ENCODE measurements around the gene ANKMY1. TPM values are rescaled to one million over a fixed set of nuclear protein-coding genes. Genes with fewer than 3 reads are reported as not detected.

ANKMY1 gene
- total and polyA plus RNA-seq, 2 donors, result 6.6 to 10.3 TPM

- peak overlapping the region in 1 of 2 donors; percentile 10 for H3K27ac ChIP-seq (ENCODE audit: low read depth in 1 of 2, low read length in 1 of 2)
- 85% methylated on average over 22 of the region's 22 CpGs for WGBS
These were observed 100.4 kb downstream of the ANKMY1 start for GRCh38 chr2:240457223-240458043.

GRCh38 chr2:240456447-240457222 lies 101.2 kb downstream of the ANKMY1 start:
- H3K27ac ChIP-seq (ENCODE audit: low read depth in 1 of 2, low read length in 1 of 2), result no peak overlapping the region
- WGBS, result 78% methylated on average over 17 of the region's 17 CpGs
- no peak overlapping the region for H3K4me3 ChIP-seq (ENCODE audit: low read length in 2 of 2)
- peaks cover 0 to 6% of the 10 kb centered on the region in 2 donors for H3K4me1 ChIP-seq (ENCODE audit: control insufficient read depth in 2 of 2, insufficient read depth in 2 of 2, low read length in 2 of 2)
- DNase-seq (ENCODE audit: low read depth in 6 of 9, low spot score in 9 of 9), result no peak
- H3K9me3 ChIP-seq (ENCODE audit: control insufficient read depth in 2 of 2, insufficient read depth in 1 of 2, low read length in 1 of 2), result no peaks in the 10 kb centered on the region
- no peaks in the 10 kb centered on the region for H3K36me3 ChIP-seq (ENCODE audit: control insufficient read depth in 2 of 2, insufficient read depth in 2 of 2, low read length in 1 of 2)
- peaks cover 48 to 68% of the 10 kb centered on the region in 2 donors for H3K27me3 ChIP-seq (ENCODE audit: control insufficient read depth in 2 of 2, insufficient read depth in 1 of 2, low read length in 1 of 2)

More at GRCh38 chr2:240457223-240458043, 100.4 kb downstream of the ANKMY1 start:
- no peaks in the 10 kb centered on the region for H3K9me3 ChIP-seq (ENCODE audit: control insufficient read depth in 2 of 2, insufficient read depth in 1 of 2, low read length in 1 of 2)
- no peak for DNase-seq (ENCODE audit: low read depth in 6 of 9, low spot score in 9 of 9)
- no peak overlapping the region for H3K4me3 ChIP-seq (ENCODE audit: low read length in 2 of 2)
- H3K27me3 ChIP-seq (ENCODE audit: control insufficient read depth in 2 of 2, insufficient read depth in 1 of 2, low read length in 1 of 2), result peaks cover 40 to 60% of the 10 kb centered on the region in 2 donors
- H3K36me3 ChIP-seq (ENCODE audit: control insufficient read depth in 2 of 2, insufficient read depth in 2 of 2, low read length in 1 of 2), result no peaks in the 10 kb centered on the region
- H3K4me1 ChIP-seq (ENCODE audit: control insufficient read depth in 2 of 2, insufficient read depth in 2 of 2, low read length in 2 of 2), result no peaks in the 10 kb centered on the region

- H3K9me3 ChIP-seq (ENCODE audit: control insufficient read depth in 2 of 2, insufficient read depth in 1 of 2, low read length in 1 of 2), result no peaks in the 10 kb centered on the region
- no peak overlapping the region for H3K27ac ChIP-seq (ENCODE audit: low read depth in 1 of 2, low read length in 1 of 2)
- no peak for DNase-seq (ENCODE audit: low read depth in 6 of 9, low spot score in 9 of 9)
- H3K27me3 ChIP-seq (ENCODE audit: control insufficient read depth in 2 of 2, insufficient read depth in 1 of 2, low read length in 1 of 2), result peaks cover 56 to 76% of the 10 kb centered on the region in 2 donors
- peaks cover 0 to 9% of the 10 kb centered on the region in 2 donors for H3K4me1 ChIP-seq (ENCODE audit: control insufficient read depth in 2 of 2, insufficient read depth in 2 of 2, low read length in 2 of 2)
- 10% methylated on average over 55 of the region's 55 CpGs for WGBS
- H3K36me3 ChIP-seq (ENCODE audit: control insufficient read depth in 2 of 2, insufficient read depth in 2 of 2, low read length in 1 of 2), result no peaks in the 10 kb centered on the region
- H3K4me3 ChIP-seq (ENCODE audit: low read length in 2 of 2), result no peak overlapping the region
These were observed 101.9 kb downstream of the ANKMY1 start for GRCh38 chr2:240455647-240456446.

GRCh38 chr2:240455272-240455646 lies 102.5 kb downstream of the ANKMY1 start:
- no peak overlapping the region for H3K4me3 ChIP-seq (ENCODE audit: low read length in 2 of 2)
- H3K4me1 ChIP-seq (ENCODE audit: control insufficient read depth in 2 of 2, insufficient read depth in 2 of 2, low read length in 2 of 2), result peaks cover 0 to 14% of the 10 kb centered on the region in 2 donors
- no peaks in the 10 kb centered on the region for H3K9me3 ChIP-seq (ENCODE audit: control insufficient read depth in 2 of 2, insufficient read depth in 1 of 2, low read length in 1 of 2)
- DNase-seq (ENCODE audit: low read depth in 6 of 9, low spot score in 9 of 9), result no peak
- no peak overlapping the region for H3K27ac ChIP-seq (ENCODE audit: low read depth in 1 of 2, low read length in 1 of 2)
- WGBS, result 15% methylated on average over 7 of the region's 7 CpGs
- peaks cover 59 to 82% of the 10 kb centered on the region in 2 donors for H3K27me3 ChIP-seq (ENCODE audit: control insufficient read depth in 2 of 2, insufficient read depth in 1 of 2, low read length in 1 of 2)
- H3K36me3 ChIP-seq (ENCODE audit: control insufficient read depth in 2 of 2, insufficient read depth in 2 of 2, low read length in 1 of 2), result no peaks in the 10 kb centered on the region

- WGBS, result 17% methylated on average over 35 of the region's 35 CpGs
- peaks cover 0 to 14% of the 10 kb centered on the region in 2 donors for H3K4me1 ChIP-seq (ENCODE audit: control insufficient read depth in 2 of 2, insufficient read depth in 2 of 2, low read length in 2 of 2)
- no peak overlapping the region for H3K4me3 ChIP-seq (ENCODE audit: low read length in 2 of 2)
- H3K9me3 ChIP-seq (ENCODE audit: control insufficient read depth in 2 of 2, insufficient read depth in 1 of 2, low read length in 1 of 2), result no peaks in the 10 kb centered on the region
- no peak overlapping the region for H3K27ac ChIP-seq (ENCODE audit: low read depth in 1 of 2, low read length in 1 of 2)
- no peaks in the 10 kb centered on the region for H3K36me3 ChIP-seq (ENCODE audit: control insufficient read depth in 2 of 2, insufficient read depth in 2 of 2, low read length in 1 of 2)
- peaks cover 59 to 89% of the 10 kb centered on the region in 2 donors for H3K27me3 ChIP-seq (ENCODE audit: control insufficient read depth in 2 of 2, insufficient read depth in 1 of 2, low read length in 1 of 2)
- peak in 1 of 9 donors; percentile 4 for DNase-seq (ENCODE audit: low read depth in 6 of 9, low spot score in 9 of 9)
These were observed 103.5 kb downstream of the ANKMY1 start for GRCh38 chr2:240454106-240454901.

DNA sequence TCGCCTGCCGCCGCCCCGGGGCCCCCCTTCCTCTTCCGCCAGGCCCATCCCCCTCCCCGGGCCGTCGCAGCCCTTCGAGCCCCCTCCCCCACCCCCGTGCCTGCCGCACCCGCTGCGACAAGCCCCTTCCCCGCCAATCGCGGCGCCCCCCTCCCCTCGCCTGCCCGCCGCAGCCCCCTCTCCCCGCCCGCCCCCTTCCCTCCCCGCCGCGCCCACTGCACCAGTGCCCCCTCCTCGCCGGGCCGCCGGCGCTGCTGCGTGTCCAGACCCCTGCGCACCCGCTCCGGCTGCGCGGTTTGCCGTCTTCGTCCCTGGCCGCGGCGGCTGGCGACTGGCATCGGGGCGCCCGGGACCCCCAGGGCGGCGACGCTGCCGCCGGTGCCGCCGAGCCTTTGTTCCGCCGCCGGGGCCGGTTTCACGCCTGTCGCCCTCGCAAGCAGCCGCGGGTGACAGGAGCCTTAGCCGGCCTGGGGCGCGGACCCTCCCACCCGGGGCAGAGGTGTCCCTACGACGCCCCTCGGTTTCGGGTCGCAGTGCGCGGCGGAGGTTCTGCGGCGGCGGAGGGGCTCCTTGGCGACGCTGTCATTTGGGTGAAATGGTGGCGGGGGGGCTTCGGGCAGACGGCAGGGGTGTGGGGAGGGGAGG lies 104.2 kb downstream of the ANKMY1 start:
- peak overlapping the region in 1 of 2 donors; percentile 42 for H3K4me3 ChIP-seq (ENCODE audit: low read length in 2 of 2)
- H3K4me1 ChIP-seq (ENCODE audit: control insufficient read depth in 2 of 2, insufficient read depth in 2 of 2, low read length in 2 of 2), result peaks cover 0 to 14% of the 10 kb centered on the region in 2 donors
- H3K9me3 ChIP-seq (ENCODE audit: control insufficient read depth in 2 of 2, insufficient read depth in 1 of 2, low read length in 1 of 2), result no peaks in the 10 kb centered on the region
- 4% methylated on average over 79 of the region's 81 CpGs for WGBS
- H3K27me3 ChIP-seq (ENCODE audit: control insufficient read depth in 2 of 2, insufficient read depth in 1 of 2, low read length in 1 of 2), result peaks cover 59 to 87% of the 10 kb centered on the region in 2 donors
- no peaks in the 10 kb centered on the region for H3K36me3 ChIP-seq (ENCODE audit: control insufficient read depth in 2 of 2, insufficient read depth in 2 of 2, low read length in 1 of 2)
- no peak overlapping the region for H3K27ac ChIP-seq (ENCODE audit: low read depth in 1 of 2, low read length in 1 of 2)
- DNase-seq (ENCODE audit: low read depth in 6 of 9, low spot score in 9 of 9), result no peak

- H3K9me3 ChIP-seq (ENCODE audit: control insufficient read depth in 2 of 2, insufficient read depth in 1 of 2, low read length in 1 of 2), result no peaks in the 10 kb centered on the region
- peak overlapping the region in 1 of 2 donors; percentile 42 for H3K4me3 ChIP-seq (ENCODE audit: low read length in 2 of 2)
- H3K27ac ChIP-seq (ENCODE audit: low read depth in 1 of 2, low read length in 1 of 2), result no peak overlapping the region
- peaks cover 59 to 80% of the 10 kb centered on the region in 2 donors for H3K27me3 ChIP-seq (ENCODE audit: control insufficient read depth in 2 of 2, insufficient read depth in 1 of 2, low read length in 1 of 2)
- peaks cover 0 to 14% of the 10 kb centered on the region in 2 donors for H3K4me1 ChIP-seq (ENCODE audit: control insufficient read depth in 2 of 2, insufficient read depth in 2 of 2, low read length in 2 of 2)
- 2% methylated on average over 101 of the region's 103 CpGs for WGBS
- no peak for DNase-seq (ENCODE audit: low read depth in 6 of 9, low spot score in 9 of 9)
- H3K36me3 ChIP-seq (ENCODE audit: control insufficient read depth in 2 of 2, insufficient read depth in 2 of 2, low read length in 1 of 2), result no peaks in the 10 kb centered on the region
These were observed 105.1 kb downstream of the ANKMY1 start for GRCh38 chr2:240452462-240453256.
